ENCODE measurements around the gene SLX4. TPM values are rescaled to one million over a fixed set of nuclear protein-coding genes. Genes with fewer than 3 reads are reported as not detected.
A peak's percentile ranks its signal among the peaks of the same experiment; 100 is the strongest.

The SLX4 gene
- total and polyA plus RNA-seq, 5 donors = 1.6 to 2.7 (median 2.1) TPM

DNA sequence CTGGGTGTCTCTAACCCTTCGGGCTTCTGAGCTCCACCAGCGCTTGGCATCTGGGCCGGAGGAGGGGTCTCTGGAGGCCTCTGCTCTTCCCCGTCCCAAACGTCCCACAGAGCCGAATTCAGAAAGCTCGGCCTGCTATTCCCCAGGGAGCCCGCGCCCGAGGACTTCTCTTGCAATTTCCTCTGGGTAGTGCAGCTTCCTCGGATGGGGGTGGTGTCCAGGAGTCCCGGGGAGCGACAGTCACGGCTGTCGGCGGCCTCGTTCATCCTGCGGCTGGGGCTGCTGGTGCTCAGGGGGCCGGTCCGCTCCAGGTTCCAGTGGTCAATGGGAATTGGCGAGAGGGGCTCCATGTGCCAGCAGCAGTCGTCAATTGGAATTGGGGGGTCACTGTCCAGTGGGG, 22.4 kb downstream of the SLX4 start:
- 88% methylated on average over 22 of the region's 22 CpGs for WGBS
- DNase-seq (no peak), ATAC-seq (no peak)
- no peak overlapping the region for H3K27ac ChIP-seq (ENCODE audit: low read length)
- no peaks in the 10 kb centered on the region for H3K4me1 ChIP-seq (ENCODE audit: control insufficient read depth, insufficient read depth, low read length)
- no peak overlapping the region for H3K4me3 ChIP-seq (ENCODE audit: low read length)
- intact Hi-C loops (cut with DNase I) = no loop called here
- H3K9me3 ChIP-seq (ENCODE audit: control insufficient read depth, low read length) = no peaks in the 10 kb centered on the region
- no peaks in the 10 kb centered on the region for H3K27me3 ChIP-seq (ENCODE audit: control insufficient read depth, insufficient read depth)

GRCh38 chr16:3587547-3588110, 23.8 kb downstream of the SLX4 start:
- intact Hi-C loops (cut with DNase I) = no loop called here
- H3K27ac ChIP-seq (ENCODE audit: low read length) = no peak overlapping the region
- no peaks in the 10 kb centered on the region for H3K4me1 ChIP-seq (ENCODE audit: control insufficient read depth, insufficient read depth, low read length)
- 88% methylated on average over 15 of the region's 15 CpGs for WGBS
- H3K9me3 ChIP-seq (ENCODE audit: control insufficient read depth, low read length) = no peaks in the 10 kb centered on the region
- H3K4me3 ChIP-seq (ENCODE audit: low read length) = no peak overlapping the region
- no peaks in the 10 kb centered on the region for H3K27me3 ChIP-seq (ENCODE audit: control insufficient read depth, insufficient read depth)
- DNase-seq (no peak), ATAC-seq (no peak)

DNA sequence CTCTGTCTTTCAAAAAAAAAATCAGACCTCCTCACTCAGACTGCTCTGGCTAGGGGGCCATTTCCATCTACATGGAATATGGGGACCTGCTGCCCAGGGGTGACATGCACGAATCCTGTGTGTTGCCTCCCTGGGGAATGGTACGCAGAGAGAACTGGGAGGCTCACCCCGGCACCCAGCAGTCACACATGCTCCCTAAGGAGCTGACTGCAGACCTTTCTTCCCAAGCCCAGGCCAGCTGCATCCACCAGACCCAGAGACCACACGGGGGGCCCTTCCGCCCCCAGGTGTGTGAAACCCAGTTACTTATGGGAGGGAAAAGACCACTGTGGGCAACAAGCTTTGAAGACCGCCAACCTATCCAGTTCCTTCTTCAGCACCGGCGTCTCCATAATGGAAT, 27.0 kb downstream of the SLX4 start:
- Histone ChIP-seq H3K27me3 (ENCODE audit: control insufficient read depth, insufficient read depth) (no peaks in the 10 kb centered on the region), H3K27ac (ENCODE audit: low read length) (no peak overlapping the region), H3K9me3 (ENCODE audit: control insufficient read depth, low read length) (no peaks in the 10 kb centered on the region), H3K4me1 (ENCODE audit: control insufficient read depth, insufficient read depth, low read length) (no peaks in the 10 kb centered on the region), H3K4me3 (ENCODE audit: low read length) (no peak overlapping the region)
- 98% methylated on average over 8 of the region's 8 CpGs for WGBS
- ATAC-seq = no peak
- intact Hi-C loops (cut with DNase I) = loop anchor here in 1 of 4 donors (5.0 kb wide), 1 partner anchor 112 kb away; no protein-coding TSS in a partner anchor
- DNase-seq = no peak

DNA sequence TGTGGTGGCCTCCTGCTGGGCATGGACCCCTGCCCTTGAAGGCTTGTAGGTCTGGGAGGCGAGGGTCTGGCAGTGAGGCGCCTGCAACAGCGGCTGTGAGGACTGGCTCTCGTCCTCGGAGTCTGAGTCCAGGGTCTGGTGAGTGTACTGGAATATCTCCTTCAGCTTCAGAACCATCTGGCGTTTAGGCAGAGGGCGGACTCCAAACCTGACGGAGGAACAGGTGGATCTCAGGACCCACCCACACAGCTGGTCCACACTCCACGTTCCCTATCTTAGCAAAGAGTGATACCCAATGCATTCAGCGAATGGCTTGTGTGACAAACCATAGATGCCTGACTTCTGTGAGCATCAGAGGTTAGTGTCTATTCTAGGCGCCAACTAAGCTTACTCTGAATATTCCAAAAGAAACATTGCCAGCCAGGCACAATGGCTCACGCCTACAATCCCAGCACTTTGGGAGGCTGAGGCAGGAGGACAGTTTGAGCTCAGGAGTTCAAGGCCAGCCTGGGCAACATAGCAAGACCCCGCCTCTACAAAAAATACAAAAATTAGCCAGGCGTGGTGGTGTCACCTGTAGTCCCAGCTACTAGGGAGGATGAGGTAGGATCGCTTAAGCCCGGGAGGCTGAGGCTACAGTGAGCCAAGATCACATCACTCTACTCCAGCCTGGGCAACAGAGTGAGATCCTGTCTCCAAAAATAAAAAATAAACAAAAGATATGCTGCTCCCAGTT, 27.9 kb downstream of the SLX4 start:
- no peaks in the 10 kb centered on the region for H3K4me1 ChIP-seq (ENCODE audit: control insufficient read depth, insufficient read depth, low read length)
- H3K9me3 ChIP-seq (ENCODE audit: control insufficient read depth, low read length) = no peaks in the 10 kb centered on the region
- WGBS = 96% methylated on average over 16 of the region's 16 CpGs
- no peak overlapping the region for H3K27ac ChIP-seq (ENCODE audit: low read length)
- H3K27me3 ChIP-seq (ENCODE audit: control insufficient read depth, insufficient read depth) = no peaks in the 10 kb centered on the region
- ATAC-seq (no peak), DNase-seq (no peak)
- intact Hi-C loops (cut with DNase I) = loop anchor here in 1 of 4 donors (5.0 kb wide), 1 partner anchor 111 kb away; no protein-coding TSS in a partner anchor
- no peak overlapping the region for H3K4me3 ChIP-seq (ENCODE audit: low read length)

GRCh38 chr16:3582276-3583165, 28.9 kb downstream of the SLX4 start:
- DNase-seq (no peak), ATAC-seq (no peak)
- intact Hi-C loops (cut with DNase I) = loop anchor here in 1 of 4 donors (5.0 kb wide), 1 partner anchor 110 kb away; no protein-coding TSS in a partner anchor
- no peak overlapping the region for H3K27ac ChIP-seq (ENCODE audit: low read length)
- H3K4me3 ChIP-seq (ENCODE audit: low read length) = no peak overlapping the region
- 93% methylated on average over 36 of the region's 36 CpGs for WGBS
- no peaks in the 10 kb centered on the region for H3K9me3 ChIP-seq (ENCODE audit: control insufficient read depth, low read length)
- no peaks in the 10 kb centered on the region for H3K27me3 ChIP-seq (ENCODE audit: control insufficient read depth, insufficient read depth)
- H3K4me1 ChIP-seq (ENCODE audit: control insufficient read depth, insufficient read depth, low read length) = no peaks in the 10 kb centered on the region

- ATAC-seq (no peak), DNase-seq (no peak)
- Histone ChIP-seq H3K9me3 (ENCODE audit: control insufficient read depth, low read length) (no peaks in the 10 kb centered on the region), H3K4me3 (ENCODE audit: low read length) (no peak overlapping the region), H3K27ac (ENCODE audit: low read length) (no peak overlapping the region), H3K27me3 (ENCODE audit: control insufficient read depth, insufficient read depth) (no peaks in the 10 kb centered on the region), H3K4me1 (ENCODE audit: control insufficient read depth, insufficient read depth, low read length) (no peaks in the 10 kb centered on the region)
- 96% methylated on average over 10 of the region's 10 CpGs for WGBS
- intact Hi-C loops (cut with DNase I) = loop anchor here in 1 of 4 donors (5.0 kb wide), 1 partner anchor 109 kb away; no protein-coding TSS in a partner anchor
Observed at GRCh38 chr16:3581392-3581791, 30.0 kb downstream of the SLX4 start.

DNA sequence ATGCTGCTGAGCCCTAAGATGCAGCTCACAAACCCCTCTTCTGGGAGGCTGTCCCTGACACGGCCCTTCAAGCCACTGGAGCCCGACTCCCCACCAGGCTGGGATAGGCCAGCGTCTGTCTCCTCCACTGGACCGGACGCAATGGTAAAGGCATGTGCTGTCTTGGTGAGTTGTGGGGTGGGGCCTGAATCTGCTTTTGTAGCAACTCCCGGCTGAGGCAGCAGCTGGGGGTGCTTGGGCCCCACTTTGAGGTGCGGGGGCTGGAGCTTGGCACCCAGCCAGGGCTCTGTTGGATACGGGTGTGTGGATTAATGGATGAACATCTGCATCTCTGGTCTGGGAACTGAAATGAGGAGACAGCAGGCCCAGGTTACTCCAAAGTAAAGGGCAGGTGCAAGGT, 30.7 kb downstream of the SLX4 start:
- DNase-seq (no peak), ATAC-seq (no peak)
- 60% methylated on average over 8 of the region's 8 CpGs for WGBS
- intact Hi-C loops (cut with DNase I) = loop anchor here in 1 of 4 donors (5.0 kb wide), 1 partner anchor 108 kb away; no protein-coding TSS in a partner anchor
- no peaks in the 10 kb centered on the region for H3K4me1 ChIP-seq (ENCODE audit: control insufficient read depth, insufficient read depth, low read length)
- no peak overlapping the region for H3K27ac ChIP-seq (ENCODE audit: low read length)
- H3K27me3 ChIP-seq (ENCODE audit: control insufficient read depth, insufficient read depth) = no peaks in the 10 kb centered on the region
- H3K4me3 ChIP-seq (ENCODE audit: low read length) = no peak overlapping the region
- no peaks in the 10 kb centered on the region for H3K9me3 ChIP-seq (ENCODE audit: control insufficient read depth, low read length)

DNA sequence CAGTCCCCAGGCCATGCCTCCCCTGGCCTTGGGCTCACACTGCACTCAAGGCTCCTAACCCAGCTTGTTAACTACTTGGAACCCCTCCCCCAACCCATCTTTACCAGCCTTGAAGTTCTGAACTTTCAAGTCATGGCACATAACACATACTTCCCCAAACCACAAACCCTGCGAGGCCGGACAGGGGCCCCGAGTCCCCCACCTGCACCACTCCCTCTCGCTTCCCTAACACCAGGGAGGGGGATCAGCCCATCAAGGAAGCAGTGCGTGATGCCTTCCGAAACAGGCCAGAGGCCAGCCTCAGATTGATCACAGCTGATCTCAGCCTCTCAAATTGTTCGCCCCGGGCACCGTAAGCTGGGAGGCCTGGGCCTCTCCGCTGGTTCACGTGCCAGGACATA, 31.2 kb downstream of the SLX4 start:
- no peak for ATAC-seq
- Histone ChIP-seq H3K27me3 (ENCODE audit: control insufficient read depth, insufficient read depth) (no peaks in the 10 kb centered on the region), H3K9me3 (ENCODE audit: control insufficient read depth, low read length) (no peaks in the 10 kb centered on the region), H3K4me3 (ENCODE audit: low read length) (no peak overlapping the region), H3K4me1 (ENCODE audit: control insufficient read depth, insufficient read depth, low read length) (no peaks in the 10 kb centered on the region), H3K27ac (ENCODE audit: low read length) (no peak overlapping the region)
- no peak for DNase-seq
- WGBS = 76% methylated on average over 11 of the region's 11 CpGs
- intact Hi-C loops (cut with DNase I) = loop anchor here in 1 of 4 donors (5.0 kb wide), 1 partner anchor 108 kb away; no protein-coding TSS in a partner anchor

DNA sequence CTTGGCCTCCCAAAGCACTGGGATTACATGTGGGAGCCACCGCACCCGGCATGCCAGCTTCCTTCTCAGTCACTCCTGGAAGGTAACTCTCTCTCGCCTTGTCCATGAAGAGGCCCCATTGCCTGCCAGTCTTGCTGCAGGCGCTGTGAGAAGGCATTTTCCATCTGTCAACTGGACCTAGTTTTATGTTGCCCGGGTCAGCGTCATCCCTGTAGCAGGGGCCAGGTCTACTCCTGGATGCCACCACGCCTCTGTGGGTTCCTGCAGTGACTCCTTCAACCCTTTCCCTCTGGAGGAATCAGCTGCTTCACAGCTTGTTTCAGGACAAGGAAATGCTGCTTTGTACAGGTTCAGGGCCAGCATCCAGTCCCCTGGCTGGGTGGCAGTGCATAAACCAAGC, 31.6 kb downstream of the SLX4 start:
- Histone ChIP-seq H3K27ac (ENCODE audit: low read length) (no peak overlapping the region), H3K9me3 (ENCODE audit: control insufficient read depth, low read length) (no peaks in the 10 kb centered on the region), H3K4me3 (ENCODE audit: low read length) (no peak overlapping the region), H3K4me1 (ENCODE audit: control insufficient read depth, insufficient read depth, low read length) (no peaks in the 10 kb centered on the region), H3K27me3 (ENCODE audit: control insufficient read depth, insufficient read depth) (no peaks in the 10 kb centered on the region)
- DNase-seq (no peak), ATAC-seq (no peak)
- WGBS = 93% methylated on average over 7 of the region's 7 CpGs
- intact Hi-C loops (cut with DNase I) = loop anchor here in 1 of 4 donors (5.0 kb wide), 1 partner anchor 107 kb away; no protein-coding TSS in a partner anchor

GRCh38 chr16:3578610-3579551, 32.5 kb downstream of the SLX4 start:
- ATAC-seq (peak in 1 of 2 donors; percentile 4), DNase-seq (no peak)
- 40% methylated on average over 20 of the region's 20 CpGs for WGBS
- Histone ChIP-seq H3K4me3 (ENCODE audit: low read length) (no peak overlapping the region), H3K9me3 (ENCODE audit: control insufficient read depth, low read length) (no peaks in the 10 kb centered on the region), H3K27me3 (ENCODE audit: control insufficient read depth, insufficient read depth) (no peaks in the 10 kb centered on the region), H3K4me1 (ENCODE audit: control insufficient read depth, insufficient read depth, low read length) (no peaks in the 10 kb centered on the region), H3K27ac (ENCODE audit: low read length) (no peak overlapping the region)
- intact Hi-C loops (cut with DNase I) = no loop called here

All from right cardiac atrium (tissue), 5 donors.